Mononuclear cell (primary cell): ENCODE results near the gene CT45A8. TPM values are rescaled to one million over a fixed set of nuclear protein-coding genes. Genes with fewer than 3 reads are reported as not detected.
"Not testable (repeated sequence)": the region's sequence is repeated elsewhere in the genome, so short reads cannot be mapped to it uniquely, and the experiment has no call there.

Source experiments
- H3K27me3 ChIP-seq: 2 replicates; pipeline ENCODE4 v1.6.0; 2011; ENCODE audit warnings: low read length, control low read depth; ENCODE audit not compliant: insufficient read depth
- H3K4me1 ChIP-seq: 2 replicates; pipeline ENCODE4 v1.5.1; 2011; ENCODE audit warnings: mild to moderate bottlenecking, low read length, control low read depth; ENCODE audit not compliant: insufficient read depth
- H3K4me3 ChIP-seq: 2 replicates; pipeline ENCODE4 v1.5.1; 2011; ENCODE audit warnings: mild to moderate bottlenecking, low read length, moderate library complexity
- H3K9me3 ChIP-seq: 2 replicates; pipeline ENCODE4 v1.5.1; 2011; ENCODE audit warnings: low read depth, mild to moderate bottlenecking, control low read depth, low read length
- total RNA-seq: library from RNA; depleted of rRNA; stranded (reverse); fragments of >200 nt; gene quantifications from one replicate; pipeline ENCODE4 v1.2.3, GENCODE V29; 2012

Gene CT45A8, protein sequence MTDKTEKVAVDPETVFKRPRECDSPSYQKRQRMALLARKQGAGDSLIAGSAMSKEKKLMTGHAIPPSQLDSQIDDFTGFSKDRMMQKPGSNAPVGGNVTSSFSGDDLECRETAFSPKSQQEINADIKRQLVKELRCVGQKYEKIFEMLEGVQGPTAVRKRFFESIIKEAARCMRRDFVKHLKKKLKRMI
- total RNA-seq: not detected

DNA sequence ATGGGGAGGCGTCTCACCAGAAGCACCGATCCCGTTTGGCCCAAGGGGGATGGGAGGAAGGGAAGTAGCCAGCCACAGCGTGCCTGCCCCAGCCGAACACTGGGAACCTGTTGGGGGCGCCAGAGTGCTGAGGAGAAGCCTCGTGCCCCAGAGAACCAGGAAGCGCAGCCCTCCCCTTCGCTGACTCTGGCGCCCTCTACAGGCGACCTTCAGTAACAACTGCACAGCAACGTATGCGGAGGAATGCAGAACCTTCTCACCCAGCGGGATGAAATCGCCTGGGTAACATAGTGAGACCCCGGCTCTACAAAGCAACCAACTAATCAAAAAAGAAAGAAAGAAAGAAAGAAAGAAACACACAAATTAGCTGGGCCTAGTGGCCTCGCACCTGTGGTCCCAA lies at the start of gene CT45A8:
Gene CT45A8 (minus strand): TSS at position 101 of the 400 bp plus-strand sequence. CDS start 3,755 bp downstream, outside the sequence.
- H3K27me3 ChIP-seq, H3K4me3 ChIP-seq, H3K9me3 ChIP-seq, H3K4me1 ChIP-seq: not testable (repeated sequence)

- Histone ChIP-seq H3K4me3 (no peak within 1 kb of the TSS), H3K9me3 (no peaks in the 10 kb centered on the region), H3K27me3 (no peaks in the 10 kb centered on the region), H3K4me1 (no peaks in the 10 kb centered on the region)
These were observed 39.0 kb upstream of the CT45A8 start, which contains the start of the genes CT45A10 and SAGE1 for GRCh38 chrX:135893294-135893817. CT45A10 (minus strand) TSS chrX:135893444; CDS start chrX:135885344, 8,100 bp downstream. SAGE1 (plus strand) TSS chrX:135893716; CDS start chrX:135896243, 2,527 bp downstream.

DNA sequence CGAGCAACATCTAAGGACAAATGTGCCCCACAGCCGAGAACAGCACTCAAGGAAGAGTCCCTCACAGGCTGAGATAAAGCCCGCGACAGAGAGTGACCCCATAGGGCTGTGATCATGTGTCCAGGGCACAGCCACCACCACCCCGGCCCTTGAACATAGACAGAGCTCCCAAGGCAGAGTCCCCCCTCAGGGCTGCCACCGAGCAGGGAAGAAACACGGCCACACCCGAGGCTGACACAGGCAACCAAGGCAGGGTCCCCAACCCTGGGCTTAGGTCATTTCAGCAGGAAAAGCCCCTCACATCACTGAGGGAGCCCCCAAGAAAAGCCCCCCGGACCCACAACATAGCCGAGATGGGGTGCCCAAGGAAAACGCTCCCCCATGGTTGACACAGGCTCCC lies 38.4 kb upstream of the CT45A8 start:
- Histone ChIP-seq H3K27me3 (no peaks in the 10 kb centered on the region), H3K4me3 (no peak overlapping the region), H3K9me3 (no peaks in the 10 kb centered on the region), H3K4me1 (no peaks in the 10 kb centered on the region)

DNA sequence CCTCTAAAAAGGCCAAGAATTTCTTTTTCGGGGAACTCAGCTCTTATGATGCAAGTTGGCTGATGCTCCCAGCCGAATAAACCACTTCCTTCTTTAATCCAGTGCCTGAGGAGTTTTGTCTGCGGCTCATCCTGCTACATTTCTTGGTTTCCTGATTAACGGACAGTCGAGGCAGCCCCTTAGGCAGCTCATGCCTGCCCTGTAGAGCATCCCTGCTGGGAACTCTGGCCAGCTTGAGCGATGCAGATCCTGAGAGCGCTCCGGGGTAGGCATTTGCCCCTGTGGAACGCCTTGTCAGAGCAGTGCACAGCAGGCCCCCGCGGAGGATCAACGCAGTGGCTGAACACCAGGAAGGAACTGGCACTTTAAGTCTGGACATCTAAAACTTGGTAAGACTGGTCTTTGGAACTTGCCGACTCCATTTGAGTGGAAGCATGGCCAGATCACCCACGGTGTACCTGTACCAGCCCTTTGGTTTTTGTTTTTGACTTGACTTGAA lies 35.8 kb upstream of the CT45A8 start:
- Histone ChIP-seq H3K4me1 (no peaks in the 10 kb centered on the region), H3K27me3 (no peaks in the 10 kb centered on the region), H3K9me3 (no peaks in the 10 kb centered on the region), H3K4me3 (no peak overlapping the region)

DNA sequence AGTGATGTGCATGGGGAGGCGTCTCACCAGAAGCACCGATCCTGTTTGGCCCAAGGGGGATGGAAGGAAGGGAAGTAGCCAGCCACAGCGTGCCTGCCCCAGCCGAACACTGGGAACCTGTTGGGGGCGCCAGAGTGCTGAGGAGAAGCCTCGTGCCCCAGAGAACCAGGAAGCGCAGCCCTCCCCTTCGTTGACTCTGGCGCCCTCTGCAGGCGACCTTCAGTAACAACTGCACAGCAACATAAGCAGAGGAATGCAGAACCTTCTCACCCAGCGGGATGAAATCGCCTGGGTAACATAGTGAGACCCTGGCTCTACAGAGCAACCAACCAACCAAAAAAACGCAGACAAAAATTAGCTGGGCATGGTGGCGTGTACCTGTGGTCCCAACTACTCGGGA lies 34.6 kb upstream of the CT45A8 start:
- not testable (repeated sequence) for H3K4me3 ChIP-seq, H3K27me3 ChIP-seq, H3K4me1 ChIP-seq, H3K9me3 ChIP-seq

- H3K4me1 ChIP-seq, H3K27me3 ChIP-seq, H3K9me3 ChIP-seq, H3K4me3 ChIP-seq: not testable (repeated sequence)
These were observed 33.9 kb upstream of the CT45A8 start for GRCh38 chrX:135888230-135888629.

GRCh38 chrX:135882741-135883140 lies 28.4 kb upstream of the CT45A8 start:
- not testable (repeated sequence) for H3K9me3 ChIP-seq, H3K4me1 ChIP-seq, H3K27me3 ChIP-seq, H3K4me3 ChIP-seq

DNA sequence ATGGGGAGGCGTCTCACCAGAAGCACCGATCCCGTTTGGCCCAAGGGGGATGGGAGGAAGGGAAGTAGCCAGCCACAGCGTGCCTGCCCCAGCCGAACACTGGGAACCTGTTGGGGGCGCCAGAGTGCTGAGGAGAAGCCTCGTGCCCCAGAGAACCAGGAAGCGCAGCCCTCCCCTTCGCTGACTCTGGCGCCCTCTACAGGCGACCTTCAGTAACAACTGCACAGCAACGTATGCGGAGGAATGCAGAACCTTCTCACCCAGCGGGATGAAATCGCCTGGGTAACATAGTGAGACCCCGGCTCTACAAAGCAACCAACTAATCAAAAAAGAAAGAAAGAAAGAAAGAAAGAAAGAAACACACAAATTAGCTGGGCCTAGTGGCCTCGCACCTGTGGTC lies 17.4 kb upstream of the CT45A8 start, which contains the start of gene CT45A9:
Gene CT45A9 (minus strand): TSS at position 101 of the 400 bp plus-strand sequence. CDS start 3,751 bp downstream, outside the sequence.
- H3K27me3 ChIP-seq, H3K4me3 ChIP-seq, H3K4me1 ChIP-seq, H3K9me3 ChIP-seq: not testable (repeated sequence)

- not testable (repeated sequence) for H3K9me3 ChIP-seq, H3K4me1 ChIP-seq, H3K4me3 ChIP-seq, H3K27me3 ChIP-seq
These were observed 17.2 kb downstream of the CT45A8 start, which contains the start of gene CT45A7 for GRCh38 chrX:135837180-135837579. CT45A7 (minus strand) TSS chrX:135837280; CDS start chrX:135833533, 3,747 bp downstream.

DNA sequence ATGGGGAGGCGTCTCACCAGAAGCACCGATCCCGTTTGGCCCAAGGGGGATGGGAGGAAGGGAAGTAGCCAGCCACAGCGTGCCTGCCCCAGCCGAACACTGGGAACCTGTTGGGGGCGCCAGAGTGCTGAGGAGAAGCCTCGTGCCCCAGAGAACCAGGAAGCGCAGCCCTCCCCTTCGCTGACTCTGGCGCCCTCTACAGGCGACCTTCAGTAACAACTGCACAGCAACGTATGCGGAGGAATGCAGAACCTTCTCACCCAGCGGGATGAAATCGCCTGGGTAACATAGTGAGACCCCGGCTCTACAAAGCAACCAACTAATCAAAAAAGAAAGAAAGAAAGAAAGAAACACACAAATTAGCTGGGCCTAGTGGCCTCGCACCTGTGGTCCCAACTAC lies 34.4 kb downstream of the CT45A8 start, which contains the start of gene CT45A2:
Gene CT45A2 (minus strand): TSS at position 101 of the 400 bp plus-strand sequence. CDS start 3,747 bp downstream, outside the sequence.
- not testable (repeated sequence) for H3K9me3 ChIP-seq, H3K27me3 ChIP-seq, H3K4me3 ChIP-seq, H3K4me1 ChIP-seq

DNA sequence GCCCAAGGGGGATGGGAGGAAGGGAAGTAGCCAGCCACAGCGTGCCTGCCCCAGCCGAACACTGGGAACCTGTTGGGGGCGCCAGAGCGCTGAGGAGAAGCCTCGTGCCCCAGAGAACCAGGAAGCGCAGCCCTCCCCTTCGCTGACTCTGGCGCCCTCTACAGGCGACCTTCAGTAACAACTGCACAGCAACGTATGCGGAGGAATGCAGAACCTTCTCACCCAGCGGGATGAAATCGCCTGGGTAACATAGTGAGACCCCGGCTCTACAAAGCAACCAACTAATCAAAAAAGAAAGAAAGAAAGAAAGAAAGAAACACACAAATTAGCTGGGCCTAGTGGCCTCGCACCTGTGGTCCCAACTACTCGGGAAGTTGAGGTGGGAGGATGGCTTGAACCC lies 51.7 kb downstream of the CT45A8 start, which contains the start of gene CT45A6:
Gene CT45A6 (minus strand): TSS at position 101 of the 400 bp plus-strand sequence. CDS start 3,794 bp downstream, outside the sequence.
- H3K4me3 ChIP-seq, H3K4me1 ChIP-seq, H3K27me3 ChIP-seq, H3K9me3 ChIP-seq: not testable (repeated sequence)

Other genes starting within 250 kb of the CT45A8 start
- gene CT45A1, start 140.9 kb downstream of the CT45A8 start, total RNA-seq: not detected
- not detected for gene CT45A3, start 86.3 kb downstream of the CT45A8 start, total RNA-seq
- gene CT45A5, start 69.0 kb downstream of the CT45A8 start, total RNA-seq: not detected
- not detected for gene CT45A6, start 51.8 kb downstream of the CT45A8 start, total RNA-seq
- not detected for gene CT45A2, start 34.5 kb downstream of the CT45A8 start, total RNA-seq
- not detected for gene CT45A7, start 17.3 kb downstream of the CT45A8 start, total RNA-seq
- gene CT45A9, start 17.3 kb upstream of the CT45A8 start, total RNA-seq: not detected
- gene CT45A10, start 38.9 kb upstream of the CT45A8 start, total RNA-seq: not detected
- not detected for gene SAGE1, start 39.2 kb upstream of the CT45A8 start, total RNA-seq
- gene MMGT1, start 119.5 kb upstream of the CT45A8 start, total RNA-seq: 36.6 TPM
- gene SLC9A6, start 130.9 kb upstream of the CT45A8 start, total RNA-seq: 21.7 TPM